ENCODE data around the gene SLC20A1.
A peak's percentile ranks its signal among the peaks of the same experiment; 100 is the strongest.

SLC20A1 gene

DNA sequence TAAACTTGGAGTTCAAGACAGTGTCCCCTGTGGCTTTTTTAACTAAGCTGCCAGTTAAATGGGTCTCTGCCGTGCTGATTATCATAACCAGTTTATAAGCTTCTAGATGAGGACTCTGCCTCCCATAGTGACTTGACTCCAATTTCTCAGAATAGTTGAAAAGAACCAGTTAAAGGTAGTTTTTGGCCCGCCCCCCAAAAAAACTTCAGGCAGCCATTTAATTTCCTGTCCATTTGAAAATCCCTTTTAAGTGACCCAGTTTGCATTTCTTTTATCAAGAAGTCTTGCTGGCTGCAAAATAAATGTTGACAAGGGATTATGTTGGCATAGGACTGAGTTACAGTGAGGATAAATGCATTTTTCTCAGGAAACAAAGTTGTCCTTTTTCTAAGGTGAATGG, 2.3 kb downstream of the SLC20A1 start:
- Histone ChIP-seq H3K9me2 (replicated peaks; ENCODE audit: insufficient read depth, low read length) (no peaks in the 10 kb centered on the region), H3K79me2 (ENCODE audit: low read length) (peaks cover 66% of the 10 kb centered on the region), H3K4me3 (ENCODE audit: low read length) (peak overlapping the region; percentile 95; the same call in 1 of the 2 replicates), H2AFZ (ENCODE audit: low read length) (no peak overlapping the region), H3K9ac (ENCODE audit: low read length) (no peak overlapping the region), H3K27me3 (replicated peaks; ENCODE audit: insufficient read depth, low read length) (peaks cover 17% of the 10 kb centered on the region), H4K20me1 (ENCODE audit: insufficient read depth, low read length) (no peaks in the 10 kb centered on the region; the same call in 1 of the 2 replicates), H3K9me3 (replicated peaks; ENCODE audit: insufficient read depth, low read length) (no peaks in the 10 kb centered on the region), H3K4me1 (ENCODE audit: low read length) (peaks cover 20% of the 10 kb centered on the region), H3K27ac (ENCODE audit: low read length) (no peak overlapping the region), H3K36me3 (replicated peaks; ENCODE audit: insufficient read depth, low read length) (peaks cover 20% of the 10 kb centered on the region; the same call in 1 of the 2 replicates), H3K4me2 (ENCODE audit: low read depth, low read length) (peak overlapping the region; percentile 58; the same call in 1 of the 2 replicates), H3F3A (ENCODE audit: insufficient read depth, low read length) (peaks cover 7% of the 10 kb centered on the region)
- no peak for TF ChIP-seq EZH2 (optimal IDR thresholded peaks at IDR 0.05; ENCODE audit: low read depth, low read length)
- no peak for TF ChIP-seq EZH2phosphoT487 (IDR thresholded peaks at IDR 0.05; ENCODE audit: low read length)
- TF ChIP-seq, protein P1, sequence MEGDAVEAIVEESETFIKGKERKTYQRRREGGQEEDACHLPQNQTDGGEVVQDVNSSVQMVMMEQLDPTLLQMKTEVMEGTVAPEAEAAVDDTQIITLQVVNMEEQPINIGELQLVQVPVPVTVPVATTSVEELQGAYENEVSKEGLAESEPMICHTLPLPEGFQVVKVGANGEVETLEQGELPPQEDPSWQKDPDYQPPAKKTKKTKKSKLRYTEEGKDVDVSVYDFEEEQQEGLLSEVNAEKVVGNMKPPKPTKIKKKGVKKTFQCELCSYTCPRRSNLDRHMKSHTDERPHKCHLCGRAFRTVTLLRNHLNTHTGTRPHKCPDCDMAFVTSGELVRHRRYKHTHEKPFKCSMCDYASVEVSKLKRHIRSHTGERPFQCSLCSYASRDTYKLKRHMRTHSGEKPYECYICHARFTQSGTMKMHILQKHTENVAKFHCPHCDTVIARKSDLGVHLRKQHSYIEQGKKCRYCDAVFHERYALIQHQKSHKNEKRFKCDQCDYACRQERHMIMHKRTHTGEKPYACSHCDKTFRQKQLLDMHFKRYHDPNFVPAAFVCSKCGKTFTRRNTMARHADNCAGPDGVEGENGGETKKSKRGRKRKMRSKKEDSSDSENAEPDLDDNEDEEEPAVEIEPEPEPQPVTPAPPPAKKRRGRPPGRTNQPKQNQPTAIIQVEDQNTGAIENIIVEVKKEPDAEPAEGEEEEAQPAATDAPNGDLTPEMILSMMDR (IDR thresholded peaks at IDR 0.05; ENCODE audit: low read length): no peak
- no peak for DNase-seq

DNA sequence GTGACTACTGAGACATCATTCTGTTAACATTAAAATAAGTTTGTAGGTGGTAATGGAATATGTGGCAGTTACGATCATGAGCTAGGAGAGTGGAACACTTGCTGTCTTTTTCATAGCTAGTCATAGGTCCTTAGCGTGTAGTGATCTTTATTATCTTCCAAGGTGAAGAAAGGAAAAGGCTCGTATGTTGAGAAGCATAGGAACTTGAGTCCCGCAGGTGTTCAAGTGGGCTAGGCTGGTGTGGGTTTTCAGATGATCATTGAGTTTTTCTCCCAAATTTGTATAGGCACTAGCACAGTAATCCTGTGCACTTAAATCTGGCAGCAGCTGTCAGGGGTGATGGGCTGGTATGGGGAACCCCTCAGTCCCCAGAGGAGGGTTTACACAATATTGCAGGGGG, 10.9 kb downstream of the SLC20A1 start:
- Histone ChIP-seq H3K4me1 (ENCODE audit: low read length) (no peaks in the 10 kb centered on the region), H3K9me2 (replicated peaks; ENCODE audit: insufficient read depth, low read length) (no peaks in the 10 kb centered on the region), H3K9me3 (replicated peaks; ENCODE audit: insufficient read depth, low read length) (no peaks in the 10 kb centered on the region), H3K4me3 (ENCODE audit: low read length) (no peak overlapping the region), H3K79me2 (ENCODE audit: low read length) (peaks cover 57% of the 10 kb centered on the region), H3K36me3 (replicated peaks; ENCODE audit: insufficient read depth, low read length) (peaks cover 46% of the 10 kb centered on the region), H3K27me3 (replicated peaks; ENCODE audit: insufficient read depth, low read length) (no peaks in the 10 kb centered on the region), H4K20me1 (ENCODE audit: insufficient read depth, low read length) (0 out of 2 replicates have a peak, but pooled peaks cover 9% of the 10 kb centered on the region), H3K27ac (ENCODE audit: low read length) (no peak overlapping the region), H3K9ac (ENCODE audit: low read length) (no peak overlapping the region), H3F3A (ENCODE audit: insufficient read depth, low read length) (no peaks in the 10 kb centered on the region), H3K4me2 (ENCODE audit: low read depth, low read length) (no peak overlapping the region), H2AFZ (ENCODE audit: low read length) (no peak overlapping the region)
- no peak for DNase-seq
- TF ChIP-seq EZH2phosphoT487 (IDR thresholded peaks at IDR 0.05; ENCODE audit: low read length): no peak

DNA sequence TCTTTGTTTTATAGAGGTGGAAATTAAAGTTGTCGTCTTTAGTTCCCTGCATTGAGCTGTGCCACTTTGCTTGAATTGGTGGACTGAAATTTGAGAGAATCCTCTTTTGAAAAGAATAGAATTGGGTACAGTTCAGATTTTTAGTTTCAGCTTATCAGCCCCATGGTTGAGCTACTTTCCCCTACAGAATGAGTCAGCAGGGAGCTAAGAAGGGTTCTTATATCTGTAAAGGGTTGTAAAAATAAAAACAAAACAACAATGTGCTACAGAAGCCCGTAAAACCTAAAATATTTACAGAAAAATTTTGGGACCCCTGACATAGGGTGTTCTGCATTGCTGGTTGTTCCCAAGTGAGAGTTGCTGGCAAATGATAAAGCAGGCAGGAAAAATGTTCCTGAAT, 12.6 kb downstream of the SLC20A1 start:
- Histone ChIP-seq H3K9me2 (replicated peaks; ENCODE audit: insufficient read depth, low read length) (no peaks in the 10 kb centered on the region), H3K79me2 (ENCODE audit: low read length) (peaks cover 47% of the 10 kb centered on the region), H4K20me1 (ENCODE audit: insufficient read depth, low read length) (peaks cover 9% of the 10 kb centered on the region; the same call in 1 of the 2 replicates), H2AFZ (ENCODE audit: low read length) (no peak overlapping the region), H3K9ac (ENCODE audit: low read length) (no peak overlapping the region), H3K27ac (ENCODE audit: low read length) (no peak overlapping the region), H3K27me3 (replicated peaks; ENCODE audit: insufficient read depth, low read length) (no peaks in the 10 kb centered on the region), H3K4me3 (ENCODE audit: low read length) (no peak overlapping the region), H3F3A (ENCODE audit: insufficient read depth, low read length) (no peaks in the 10 kb centered on the region), H3K4me1 (ENCODE audit: low read length) (no peaks in the 10 kb centered on the region), H3K36me3 (replicated peaks; ENCODE audit: insufficient read depth, low read length) (peaks cover 46% of the 10 kb centered on the region), H3K4me2 (ENCODE audit: low read depth, low read length) (no peak overlapping the region), H3K9me3 (replicated peaks; ENCODE audit: insufficient read depth, low read length) (no peaks in the 10 kb centered on the region)
- no peak for DNase-seq
- TF ChIP-seq EZH2 (optimal IDR thresholded peaks at IDR 0.05; ENCODE audit: low read depth, low read length) (no peak), EZH2phosphoT487 (IDR thresholded peaks at IDR 0.05; ENCODE audit: low read length) (no peak)
- TF ChIP-seq, protein P1 (IDR thresholded peaks at IDR 0.05; ENCODE audit: low read length): no peak

DNA sequence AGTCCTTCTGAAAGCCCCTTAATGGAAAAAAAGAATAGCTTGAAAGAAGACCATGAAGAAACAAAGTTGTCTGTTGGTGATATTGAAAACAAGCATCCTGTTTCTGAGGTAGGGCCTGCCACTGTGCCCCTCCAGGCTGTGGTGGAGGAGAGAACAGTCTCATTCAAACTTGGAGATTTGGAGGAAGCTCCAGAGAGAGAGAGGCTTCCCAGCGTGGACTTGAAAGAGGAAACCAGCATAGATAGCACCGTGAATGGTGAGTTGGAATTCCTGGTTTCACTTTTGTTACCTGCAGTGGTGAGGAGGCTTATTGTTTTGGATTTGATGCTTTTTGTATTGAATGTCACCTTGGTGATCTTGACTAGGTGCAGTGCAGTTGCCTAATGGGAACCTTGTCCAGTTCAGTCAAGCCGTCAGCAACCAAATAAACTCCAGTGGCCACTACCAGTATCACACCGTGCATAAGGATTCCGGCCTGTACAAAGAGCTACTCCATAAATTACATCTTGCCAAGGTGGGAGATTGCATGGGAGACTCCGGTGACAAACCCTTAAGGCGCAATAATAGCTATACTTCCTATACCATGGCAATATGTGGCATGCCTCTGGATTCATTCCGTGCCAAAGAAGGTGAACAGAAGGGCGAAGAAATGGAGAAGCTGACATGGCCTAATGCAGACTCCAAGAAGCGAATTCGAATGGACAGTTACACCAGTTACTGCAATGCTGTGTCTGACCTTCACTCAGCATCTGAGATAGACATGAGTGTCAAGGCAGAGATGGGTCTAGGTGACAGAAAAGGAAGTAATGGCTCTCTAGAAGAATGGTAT, 13.3 kb downstream of the SLC20A1 start:
- no peaks in the 10 kb centered on the region for H3F3A ChIP-seq (ENCODE audit: insufficient read depth, low read length)
- no peak overlapping the region for H3K9ac ChIP-seq (ENCODE audit: low read length)
- no peaks in the 10 kb centered on the region for H3K9me3 ChIP-seq (replicated peaks; ENCODE audit: insufficient read depth, low read length)
- H3K27me3 ChIP-seq (replicated peaks; ENCODE audit: insufficient read depth, low read length): no peaks in the 10 kb centered on the region
- DNase-seq: no peak
- H3K9me2 ChIP-seq (replicated peaks; ENCODE audit: insufficient read depth, low read length): no peaks in the 10 kb centered on the region
- peaks cover 14% of the 10 kb centered on the region; the same call in 1 of the 2 replicates for H4K20me1 ChIP-seq (ENCODE audit: insufficient read depth, low read length)
- no peak overlapping the region for H2AFZ ChIP-seq (ENCODE audit: low read length)
- H3K4me3 ChIP-seq (ENCODE audit: low read length): no peak overlapping the region
- no peak overlapping the region for H3K4me2 ChIP-seq (ENCODE audit: low read depth, low read length)
- no peak overlapping the region for H3K27ac ChIP-seq (ENCODE audit: low read length)
- peaks cover 47% of the 10 kb centered on the region for H3K36me3 ChIP-seq (replicated peaks; ENCODE audit: insufficient read depth, low read length)
- H3K79me2 ChIP-seq (ENCODE audit: low read length): peaks cover 45% of the 10 kb centered on the region
- H3K4me1 ChIP-seq (ENCODE audit: low read length): no peaks in the 10 kb centered on the region
- TF ChIP-seq EZH2 (optimal IDR thresholded peaks at IDR 0.05; ENCODE audit: low read depth, low read length): no peak
- TF ChIP-seq EZH2phosphoT487 (IDR thresholded peaks at IDR 0.05; ENCODE audit: low read length): no peak
